ENCODE measurements around the gene ADCY4.

- peak; percentile 50 for TF ChIP-seq CTCF (conservative IDR thresholded peaks at IDR 0.05)
- no peak for TF ChIP-seq ZFX (IDR thresholded peaks at IDR 0.05)
Measured at GRCh38 chr14:24297190-24297964, 37.5 kb downstream of the ADCY4 start.
